A673 (cell line): ENCODE data around the gene CLCNKA. TPM values are rescaled to one million over a fixed set of nuclear protein-coding genes. Genes with fewer than 3 reads are reported as not detected.

Experiments used
- BruUV-seq: library from RNA; stranded (reverse); fragments of 400-500 nt; replicated peaks from 2 replicates; lab custom pipeline; 2021; lab: Mats Ljungman, UMichigan
- CTCF ChIA-PET: fragments of 300-600 bp; sonication (Branson Sonifier 250); formaldehyde crosslinking; loops from one replicate; lab custom pipeline; 2022; ENCODE audit warnings: antibody characterized with exemption; lab: Charles Lee
- POLR2A ChIA-PET: fragments of 300-600 bp; sonication (Branson Sonifier 250); formaldehyde crosslinking; loops from one replicate; lab custom pipeline; 2022; ENCODE audit warnings: antibody characterized with exemption; ENCODE audit not compliant: low non-redundant PET; lab: Charles Lee
- DNase-seq: peaks from one replicate; pipeline ENCODE4 v3.0.0-alpha.2; 2015; ENCODE audit warnings: low spot score
- H3K27ac ChIP-seq: fragments of 200-600 bp; sonication (generic); 2 replicates; pipeline ENCODE4 v1.5.1; 2016; ENCODE audit warnings: mixed run types, low read depth, mild to moderate bottlenecking, mixed read lengths, antibody characterized with exemption, low read length; ENCODE audit not compliant: poor library complexity, severe bottlenecking
- H3K27me3 ChIP-seq: fragments of 200-600 bp; sonication (generic); replicated peaks from 2 replicates; pipeline ENCODE4 v1.6.1; 2017; ENCODE audit warnings: mixed run types, low read depth, mild to moderate bottlenecking, mixed read lengths, antibody characterized with exemption, low read length; ENCODE audit not compliant: insufficient read depth, poor library complexity
- H3K36me3 ChIP-seq: fragments of 200-600 bp; sonication (generic); 2 replicates; pipeline ENCODE4 v1.6.1; 2016; ENCODE audit warnings: mixed run types, mild to moderate bottlenecking, mixed read lengths, antibody characterized with exemption, low read length; ENCODE audit not compliant: insufficient read depth, poor library complexity, severe bottlenecking
- H3K4me1 ChIP-seq: fragments of 200-600 bp; sonication (generic); 2 replicates; pipeline ENCODE4 v1.6.1; 2017; ENCODE audit warnings: mixed run types, mild to moderate bottlenecking, mixed read lengths, antibody characterized with exemption, low read length; ENCODE audit not compliant: insufficient read depth, poor library complexity, severe bottlenecking
- H3K4me3 ChIP-seq: fragments of 200-600 bp; sonication (generic); 2 replicates; pipeline ENCODE4 v1.5.1; 2016; ENCODE audit warnings: low read depth, mixed run types, mild to moderate bottlenecking, mixed read lengths, low read length; ENCODE audit not compliant: poor library complexity, severe bottlenecking
- H3K9me3 ChIP-seq: fragments of 200-600 bp; sonication (generic); 2 replicates; pipeline ENCODE4 v1.6.1; 2016; ENCODE audit warnings: mixed run types, low read depth, mild to moderate bottlenecking, mixed read lengths, antibody characterized with exemption, low read length; ENCODE audit not compliant: poor library complexity, severe bottlenecking
- CTCF ChIP-seq: fragments of 300-800, 200-600 bp; sonication (generic); conservative IDR thresholded peaks from 2 replicates; pipeline ENCODE4 v1.5.1; 2017; ENCODE audit warnings: low read depth, mild to moderate bottlenecking, antibody characterized with exemption, low read length, moderate library complexity, mixed read lengths
- EZH2 ChIP-seq: fragments of 200-600 bp; sonication (generic); IDR thresholded peaks from 2 replicates; pipeline ENCODE4 v1.6.1; 2017; ENCODE audit warnings: borderline replicate concordance, low read depth, mild to moderate bottlenecking, mixed read lengths, antibody characterized with exemption, low read length; ENCODE audit not compliant: poor library complexity, severe bottlenecking
- intact Hi-C: fragments of 100-400 bp; cut with micrococcal nuclease; formaldehyde crosslinking; loops from one replicate; pipeline ENCODE4 v1.10.0; 2022; ENCODE audit not compliant: unreplicated experiment
- total RNA-seq: library from RNA; stranded (reverse); gene quantifications from 2 replicates; pipeline ENCODE4 v1.2.3, GENCODE V29; 2021

The CLCNKA gene
- total RNA-seq, 1 experiment from 2014 or later, result not detected

GRCh38 chr1:16015960-16016901 is 5.6 kb upstream of the CLCNKA start:
- TF ChIP-seq EZH2, result no peak
- TF ChIP-seq CTCF, result no peak
- Histone ChIP-seq H3K27ac (no peak overlapping the region), H3K27me3 (no peaks in the 10 kb centered on the region), H3K9me3 (no peaks in the 10 kb centered on the region), H3K36me3 (no peaks in the 10 kb centered on the region), H3K4me3 (no peak overlapping the region), H3K4me1 (peaks cover 10% of the 10 kb centered on the region)
- intact Hi-C loops, result no loop called here
- no TSS peak for BruUV-seq
- ChIA-PET CTCF (no interaction called here), POLR2A (no interaction called here)
- no peak for DNase-seq

- Histone ChIP-seq H3K36me3 (no peaks in the 10 kb centered on the region), H3K4me3 (no peak overlapping the region), H3K27me3 (no peaks in the 10 kb centered on the region), H3K27ac (no peak overlapping the region), H3K9me3 (no peaks in the 10 kb centered on the region), H3K4me1 (peaks cover 10% of the 10 kb centered on the region)
- ChIA-PET CTCF (no interaction called here), POLR2A (no interaction called here)
- intact Hi-C loops, result no loop called here
- TF ChIP-seq CTCF (no peak), EZH2 (no peak)
- BruUV-seq, result no TSS peak
- DNase-seq, result no peak
Measured at GRCh38 chr1:16017076-16017460, 4.8 kb upstream of the CLCNKA start.

GRCh38 chr1:16017461-16018303 is 4.2 kb upstream of the CLCNKA start, which contains the start of gene HSPB7:
TSS of gene HSPB7 (minus strand) at chr1:16018043. CDS start at chr1:16017963, 80 bp downstream.
- CTCF ChIA-PET, result no interaction called here
- H3K4me3 ChIP-seq, result no peak within 1 kb of the TSS
- DNase-seq, result no peak

More at GRCh38 chr1:16017461-16018303, 4.2 kb upstream of the CLCNKA start, which contains the start of gene HSPB7:
- Histone ChIP-seq H3K27me3 (no peaks in the 10 kb centered on the region), H3K27ac (no peak within 1 kb of the TSS), H3K4me1 (peaks cover 7% of the 10 kb centered on the region), H3K36me3 (no peaks in the 10 kb centered on the region), H3K9me3 (no peaks in the 10 kb centered on the region)
- TF ChIP-seq CTCF (no peak), EZH2 (no peak)
- no TSS peak for BruUV-seq
- intact Hi-C loops, result no loop called here
- POLR2A ChIA-PET, result no interaction called here
